H9 (cell line): ENCODE data around the gene NPM3. TPM values are rescaled to one million over a fixed set of nuclear protein-coding genes. Genes with fewer than 3 reads are reported as not detected.

Experiments used
- DNase-seq: peaks from one replicate; pipeline ENCODE4 v3.0.0-alpha.2; 2017
- H2AFZ ChIP-seq: one replicate; pipeline ENCODE4 v1.6.1; 2013; ENCODE audit warnings: mild to moderate bottlenecking, low read length, control low read depth, moderate library complexity
- H2AK5ac ChIP-seq: 2 replicates; pipeline ENCODE4 v1.6.1; 2013; ENCODE audit warnings: low read length, control low read depth, mixed read lengths; ENCODE audit not compliant: insufficient read length
- H2BK120ac ChIP-seq: one replicate; pipeline ENCODE4 v1.6.1; 2013; ENCODE audit warnings: low read depth, mild to moderate bottlenecking, low read length, control low read depth, inconsistent platforms; ENCODE audit not compliant: poor library complexity, severe bottlenecking
- H2BK12ac ChIP-seq: 2 replicates; pipeline ENCODE4 v1.6.1; 2013; ENCODE audit warnings: low read length, control low read depth, mixed read lengths, low read depth; ENCODE audit not compliant: insufficient read length
- H2BK15ac ChIP-seq: 2 replicates; pipeline ENCODE4 v1.6.1; 2013; ENCODE audit warnings: low read depth, low read length, control low read depth
- H2BK20ac ChIP-seq: one replicate; pipeline ENCODE4 v1.6.1; 2013; ENCODE audit warnings: low read depth, mild to moderate bottlenecking, low read length, control low read depth, inconsistent platforms; ENCODE audit not compliant: poor library complexity, severe bottlenecking
- H2BK5ac ChIP-seq: 2 replicates; pipeline ENCODE4 v1.6.1; 2013; ENCODE audit warnings: low read length, control low read depth, mixed read lengths; ENCODE audit not compliant: insufficient read length
- H3K14ac ChIP-seq: 2 replicates; pipeline ENCODE4 v1.6.1; 2013; ENCODE audit warnings: low read length, control low read depth; ENCODE audit not compliant: insufficient read depth
- H3K18ac ChIP-seq: 2 replicates; pipeline ENCODE4 v1.6.1; 2013; ENCODE audit warnings: low read depth, mild to moderate bottlenecking, mixed read lengths, low read length, control low read depth; ENCODE audit not compliant: insufficient read length
- H3K23ac ChIP-seq: 2 replicates; pipeline ENCODE4 v1.6.1; 2013; ENCODE audit warnings: low read length, control low read depth, mixed read lengths, low read depth; ENCODE audit not compliant: insufficient read length
- H3K23me2 ChIP-seq: 2 replicates; pipeline ENCODE4 v1.6.1; 2013; ENCODE audit warnings: low read depth, mild to moderate bottlenecking, mixed read lengths, low read length, control low read depth; ENCODE audit not compliant: insufficient read length, poor library complexity, severe bottlenecking
- H3K27ac ChIP-seq: 2 replicates; pipeline ENCODE4 v1.5.1; 2013; ENCODE audit warnings: low read length, control low read depth, mixed read lengths, low read depth; ENCODE audit not compliant: insufficient read length
- H3K27me3 ChIP-seq: 2 replicates; pipeline ENCODE4 v1.6.1; 2013; ENCODE audit warnings: low read length, control low read depth, inconsistent platforms; ENCODE audit not compliant: insufficient read depth
- H3K4ac ChIP-seq: 2 replicates; pipeline ENCODE4 v1.6.1; 2013; ENCODE audit warnings: low read depth, mild to moderate bottlenecking, control low read depth, inconsistent platforms, low read length, moderate library complexity
- H3K4me1 ChIP-seq: 2 replicates; pipeline ENCODE4 v1.6.1; 2013; ENCODE audit warnings: low read length, control low read depth, inconsistent platforms; ENCODE audit not compliant: insufficient read depth
- H3K4me2 ChIP-seq: 2 replicates; pipeline ENCODE4 v1.6.1; 2013; ENCODE audit warnings: low read length, control low read depth, mixed read lengths; ENCODE audit not compliant: insufficient read length, insufficient read depth
- H3K56ac ChIP-seq: 2 replicates; pipeline ENCODE4 v1.6.1; 2013; ENCODE audit warnings: low read depth, mild to moderate bottlenecking, mixed read lengths, low read length, control low read depth; ENCODE audit not compliant: insufficient read length
- H3K79me1 ChIP-seq: 2 replicates; pipeline ENCODE4 v1.6.1; 2013; ENCODE audit warnings: low read depth, mild to moderate bottlenecking, moderate library complexity, low read length, control low read depth, inconsistent platforms; ENCODE audit not compliant: insufficient read depth, poor library complexity, severe bottlenecking
- H3K79me2 ChIP-seq: 2 replicates; pipeline ENCODE4 v1.6.1; 2013; ENCODE audit warnings: low read length, control low read depth, inconsistent platforms; ENCODE audit not compliant: insufficient read depth
- H3K9ac ChIP-seq: 2 replicates; pipeline ENCODE4 v1.6.1; 2013; ENCODE audit warnings: low read length, control low read depth, mixed read lengths; ENCODE audit not compliant: insufficient read length; ENCODE audit errors: extremely low read depth
- H3K9me3 ChIP-seq: one replicate; pipeline ENCODE4 v1.6.1; 2013; ENCODE audit warnings: low read depth, low read length, inconsistent platforms; ENCODE audit not compliant: control insufficient read depth
- H3T11ph ChIP-seq: one replicate; pipeline ENCODE4 v1.6.1; 2013; ENCODE audit warnings: mild to moderate bottlenecking, low read length, control low read depth, inconsistent platforms
- H4K20me1 ChIP-seq: one replicate; pipeline ENCODE4 v1.6.1; 2013; ENCODE audit not compliant: control insufficient read depth, insufficient read length, insufficient read depth
- H4K5ac ChIP-seq: 2 replicates; pipeline ENCODE4 v1.6.1; 2013; ENCODE audit warnings: low read depth, mild to moderate bottlenecking, mixed read lengths, low read length, control low read depth; ENCODE audit not compliant: insufficient read length
- H4K8ac ChIP-seq: replicated peaks from 2 replicates; pipeline ENCODE4 v1.6.1; 2013; ENCODE audit warnings: low read length, control low read depth, mixed read lengths, low read depth; ENCODE audit not compliant: insufficient read length
- H4K91ac ChIP-seq: 2 replicates; pipeline ENCODE4 v1.6.1; 2013; ENCODE audit warnings: low read depth, mild to moderate bottlenecking, moderate library complexity, mixed read lengths, low read length, control low read depth; ENCODE audit not compliant: insufficient read length
- H3K27ac Mint-ChIP-seq, 3 experiments: 2 replicates in 2 of 3; 3 replicates in 1 of 3; pipeline ENCODE4 v1.8.0; 2020 to 2021; ENCODE audit warnings: mixed read lengths in 3 of 3, mild to moderate bottlenecking in 1 of 3, moderate library complexity in 1 of 3
- H3K27me3 Mint-ChIP-seq: 2 replicates; pipeline ENCODE4 v1.8.0; 2021; ENCODE audit warnings: low read depth, mild to moderate bottlenecking, moderate library complexity, mixed read lengths
- H3K36me3 Mint-ChIP-seq, 3 experiments: 2 replicates in 2 of 3; 3 replicates in 1 of 3; pipeline ENCODE4 v1.8.0; 2020 to 2021; ENCODE audit warnings: low read depth in 3 of 3, mixed read lengths in 3 of 3; ENCODE audit not compliant: insufficient read depth in 1 of 3
- H3K4me1 Mint-ChIP-seq, 2 experiments: 2 replicates each; pipeline ENCODE4 v1.8.0; 2020; ENCODE audit warnings: mixed read lengths in 2 of 2
- H3K4me3 Mint-ChIP-seq, 2 experiments: 2 replicates in 1 of 2; 3 replicates in 1 of 2; pipeline ENCODE4 v1.8.0; 2020 to 2021; ENCODE audit warnings: mild to moderate bottlenecking in 2 of 2, mixed read lengths in 2 of 2, moderate library complexity in 1 of 2
- H3K9me3 Mint-ChIP-seq, 2 experiments: 2 replicates in 1 of 2; 3 replicates in 1 of 2; pipeline ENCODE4 v1.8.0; 2020; ENCODE audit warnings: mild to moderate bottlenecking in 2 of 2, mixed read lengths in 2 of 2, moderate library complexity in 1 of 2
- WGBS: extraction: QIAGEN DNeasy Blood & Tissue Kit; methylation state at CpG from one replicate; pipeline ENCODE4 v1.1.7; 2013; ENCODE audit warnings: missing lambda C conversion rate, low lambda C conversion rate, mixed read lengths; ENCODE audit not compliant: insufficient read length; ENCODE audit errors: extremely low coverage; 5-methylcytosine and 5-hydroxymethylcytosine counted together
- total RNA-seq: library from RNA; stranded (reverse); gene quantifications from 2 replicates; pipeline ENCODE4 v1.2.1, GENCODE V29; 2021
- TF ChIP-seq, protein P1 (sequence below): fragments of 200-600 bp; sonication (generic); conservative IDR thresholded peaks from 3 replicates; pipeline ENCODE4 v1.8.0; 2021; ENCODE audit warnings: antibody characterized with exemption, mild to moderate bottlenecking

Gene NPM3
- total RNA-seq, 1 experiment from 2014 or later: 133 TPM

DNA sequence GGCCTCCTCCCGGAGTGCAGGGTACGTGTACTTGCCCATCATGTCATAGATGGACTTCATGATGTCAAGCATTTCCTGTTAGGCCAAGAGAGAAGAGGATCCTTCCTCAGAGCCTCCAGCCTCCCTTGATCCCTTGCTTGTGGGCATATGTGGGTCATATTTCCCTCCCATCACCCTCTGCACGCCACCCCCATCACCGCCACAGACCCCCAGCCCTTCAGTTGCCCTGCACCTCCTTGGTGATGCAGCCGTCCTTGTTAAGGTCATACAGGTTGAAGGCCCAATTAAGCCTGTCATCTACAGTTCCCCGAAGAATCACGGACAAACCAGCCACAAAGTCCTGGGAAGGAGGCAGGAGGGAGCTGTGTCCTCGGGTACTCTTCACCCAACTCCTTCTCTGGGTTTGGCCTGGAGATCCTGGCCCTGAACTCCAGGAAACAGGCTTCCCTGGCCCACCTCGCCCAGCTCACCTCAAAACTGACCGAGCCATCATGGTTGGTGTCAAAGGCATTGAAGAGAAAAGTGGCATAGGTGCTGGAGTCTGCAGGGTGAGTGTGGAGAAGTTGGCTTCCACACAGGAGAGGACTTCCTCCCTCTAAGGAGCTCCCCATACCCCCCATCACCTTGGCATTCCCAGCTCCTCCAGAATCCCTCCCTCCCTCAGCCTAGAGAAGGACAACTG is 44.8 kb upstream of the NPM3 start:
- Histone ChIP-seq H3K9ac (no peak overlapping the region), H3K14ac (no peak overlapping the region), H3K4me2 (no peak overlapping the region), H3K56ac (no peak overlapping the region), H3K9me3 (no peaks in the 10 kb centered on the region), H4K8ac (no peak overlapping the region), H3K23me2 (peaks cover 19% of the 10 kb centered on the region), H3K4me1 (peaks cover 6% of the 10 kb centered on the region; the same call in 1 of the 2 replicates), H2BK20ac (no peak overlapping the region), H3K23ac (no peak overlapping the region), H3K4ac (no peak overlapping the region), H4K91ac (no peak overlapping the region), H3K27me3 (no peaks in the 10 kb centered on the region), H2BK5ac (no peak overlapping the region), H3K27ac (no peak overlapping the region), H2BK12ac (no peak overlapping the region), H2AK5ac (no peak overlapping the region), H3K18ac (no peak overlapping the region), H4K5ac (no peak overlapping the region), H2BK15ac (no peak overlapping the region), H4K20me1 (peaks cover 3% of the 10 kb centered on the region), H3K79me1 (no peaks in the 10 kb centered on the region), H2AFZ (no peak overlapping the region), H2BK120ac (no peak overlapping the region), H3T11ph (no peak overlapping the region), H3K79me2 (no peaks in the 10 kb centered on the region)
- Mint-ChIP-seq H3K27me3 (peaks cover 7% of the 10 kb centered on the region), H3K4me1 (peaks cover 18 to 23% of the 10 kb centered on the region in 2 experiments), H3K4me3 (no peak overlapping the region; a peak in 1 of 5 replicates), H3K27ac (no peak overlapping the region), H3K36me3 (peaks cover 3 to 9% (median 6%) of the 10 kb centered on the region in 3 experiments; a peak in 6 of 7 replicates), H3K9me3 (no peaks in the 10 kb centered on the region)
- no peak for DNase-seq
- TF ChIP-seq, protein P1, sequence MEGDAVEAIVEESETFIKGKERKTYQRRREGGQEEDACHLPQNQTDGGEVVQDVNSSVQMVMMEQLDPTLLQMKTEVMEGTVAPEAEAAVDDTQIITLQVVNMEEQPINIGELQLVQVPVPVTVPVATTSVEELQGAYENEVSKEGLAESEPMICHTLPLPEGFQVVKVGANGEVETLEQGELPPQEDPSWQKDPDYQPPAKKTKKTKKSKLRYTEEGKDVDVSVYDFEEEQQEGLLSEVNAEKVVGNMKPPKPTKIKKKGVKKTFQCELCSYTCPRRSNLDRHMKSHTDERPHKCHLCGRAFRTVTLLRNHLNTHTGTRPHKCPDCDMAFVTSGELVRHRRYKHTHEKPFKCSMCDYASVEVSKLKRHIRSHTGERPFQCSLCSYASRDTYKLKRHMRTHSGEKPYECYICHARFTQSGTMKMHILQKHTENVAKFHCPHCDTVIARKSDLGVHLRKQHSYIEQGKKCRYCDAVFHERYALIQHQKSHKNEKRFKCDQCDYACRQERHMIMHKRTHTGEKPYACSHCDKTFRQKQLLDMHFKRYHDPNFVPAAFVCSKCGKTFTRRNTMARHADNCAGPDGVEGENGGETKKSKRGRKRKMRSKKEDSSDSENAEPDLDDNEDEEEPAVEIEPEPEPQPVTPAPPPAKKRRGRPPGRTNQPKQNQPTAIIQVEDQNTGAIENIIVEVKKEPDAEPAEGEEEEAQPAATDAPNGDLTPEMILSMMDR: no peak
- WGBS: no CpG with 5 or more reads among the region's 10 CpGs
